NB4 (cell line): ENCODE results near the gene DCAF11.

Experiments used
- DNase-seq: peaks from one replicate; pipeline ENCODE4 v3.0.0; 2010; ENCODE audit warnings: low read depth
- H3K4me3 ChIP-seq: one replicate; pipeline ENCODE4 v1.5.1; 2011; ENCODE audit warnings: mild to moderate bottlenecking, low read depth, low read length, moderate library complexity
- CTCF ChIP-seq: IDR thresholded peaks from one replicate; pipeline ENCODE4 v1.5.1; 2012; ENCODE audit warnings: low read depth, low read length
- MAX ChIP-seq: IDR thresholded peaks from 2 replicates; pipeline ENCODE4 v1.6.1; 2011; ENCODE audit warnings: low read depth, low read length
- MYC ChIP-seq: IDR thresholded peaks from 2 replicates; pipeline ENCODE4 v1.6.1; 2011; ENCODE audit warnings: low read depth, low read length
- POLR2A ChIP-seq: IDR thresholded peaks from 2 replicates; pipeline ENCODE4 v1.6.1; 2011; ENCODE audit warnings: mild to moderate bottlenecking; ENCODE audit not compliant: insufficient read length; ENCODE audit errors: extremely low read depth

The DCAF11 gene

GRCh38 chr14:24113379-24113800 is 1.2 kb upstream of the DCAF11 start:
- H3K4me3 ChIP-seq = peak overlapping the region; percentile 87
- no peak for DNase-seq
- TF ChIP-seq MAX = no peak
- TF ChIP-seq POLR2A = no peak
- no peak for TF ChIP-seq CTCF
- TF ChIP-seq MYC = no peak

DNA sequence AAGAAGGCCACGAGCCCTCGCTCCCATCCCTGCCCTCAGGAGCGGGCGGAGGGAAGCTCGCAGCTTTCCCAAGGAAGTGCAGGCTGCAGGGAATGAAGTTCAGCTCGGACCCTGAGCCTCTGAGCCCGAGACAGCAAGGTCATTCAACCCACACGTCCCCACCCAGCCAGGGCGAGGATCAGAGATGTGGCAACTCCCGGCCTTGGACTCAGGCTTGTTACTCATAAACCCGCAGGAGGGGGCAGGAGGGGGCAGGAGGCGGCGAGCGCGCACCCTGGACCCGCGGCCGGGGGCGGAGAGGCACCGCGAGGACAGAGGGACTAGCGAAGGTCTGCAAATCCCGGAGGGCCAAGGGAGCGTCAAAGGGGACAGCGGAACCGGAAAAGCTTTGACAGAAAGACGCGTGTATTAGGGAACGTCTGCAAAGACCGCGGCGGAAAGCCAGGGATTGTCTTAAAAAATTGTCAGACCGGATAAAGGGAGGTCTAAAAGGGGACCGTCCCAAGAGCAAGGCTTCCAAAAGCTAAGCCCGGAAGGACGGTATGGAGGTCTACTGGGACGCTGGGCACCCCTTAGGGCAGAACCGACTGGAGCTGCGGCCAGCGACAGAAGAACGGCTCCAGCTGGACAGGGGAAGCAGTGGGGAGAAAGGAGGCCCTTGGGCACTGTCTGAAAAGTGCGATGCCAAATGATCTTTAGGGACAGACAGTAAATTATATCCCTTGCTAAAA is 611 bp upstream of the DCAF11 start:
- DNase-seq = peak; percentile 98
- H3K4me3 ChIP-seq = peak overlapping the region; percentile 87
- TF ChIP-seq CTCF (no peak), POLR2A (peak; percentile 65), MAX (peak; percentile 59; the same call in 1 of the 2 replicates), MYC (peak; percentile 30)

GRCh38 chr14:24115422-24116127 is 998 bp downstream of the DCAF11 start:
- DNase-seq = no peak
- TF ChIP-seq MYC (no peak), POLR2A (no peak), MAX (no peak), CTCF (no peak)

DNA sequence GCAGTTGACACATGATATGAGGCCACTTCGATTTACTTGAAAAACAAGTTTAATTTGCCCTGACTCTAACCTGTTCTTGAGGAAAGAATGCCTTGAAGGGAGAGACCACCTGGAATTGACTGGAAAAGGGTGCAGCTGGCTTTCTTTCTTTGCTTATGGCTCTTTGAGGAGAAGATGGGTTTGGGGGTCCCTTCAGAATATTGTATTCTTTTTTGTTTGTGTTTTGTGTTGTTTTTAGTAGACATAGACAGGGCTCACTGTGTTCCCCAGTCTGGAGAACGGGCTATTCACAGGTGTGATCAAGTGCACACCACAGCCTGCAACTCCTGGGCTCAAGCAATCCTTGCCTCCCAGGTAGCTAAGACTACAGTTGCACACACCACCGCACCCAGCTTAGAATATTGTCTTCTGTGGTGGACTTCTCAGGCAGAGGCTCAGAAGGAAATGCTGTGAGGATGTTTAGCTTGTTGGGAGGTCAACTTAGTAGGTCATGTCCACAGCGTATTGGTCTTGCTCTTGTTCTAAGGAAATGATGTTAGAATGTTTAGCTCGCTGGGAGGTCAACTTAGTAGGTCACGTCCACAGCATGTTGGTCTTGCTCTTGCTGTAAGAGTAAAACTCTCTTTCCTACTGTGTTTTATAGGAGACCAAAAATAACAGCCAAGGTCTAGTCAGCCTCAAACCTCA is 1.7 kb downstream of the DCAF11 start:
- H3K4me3 ChIP-seq = peak overlapping the region; percentile 96

More at GRCh38 chr14:24115422-24116127, 998 bp downstream of the DCAF11 start:
- peak overlapping the region; percentile 96 for H3K4me3 ChIP-seq

More for the DNA sequence above, 1.7 kb downstream of the DCAF11 start:
- TF ChIP-seq MYC (no peak), CTCF (no peak), MAX (no peak), POLR2A (no peak)
- DNase-seq = no peak
